ENCODE data around the gene SPECC1L.

SPECC1L gene

GRCh38 chr22:24444251-24444650 is 173.6 kb downstream of the SPECC1L start:
- no peaks in the 10 kb centered on the region for H3K27me3 ChIP-seq (ENCODE audit: insufficient read depth, low read length, poor library complexity)
- H3K36me3 ChIP-seq (ENCODE audit: insufficient read depth, low read length) = peaks cover 29% of the 10 kb centered on the region
- no peak for ATAC-seq (ENCODE audit: insufficient read depth, low read depth)
- H3K9ac ChIP-seq (ENCODE audit: low read depth, low read length) = no peak overlapping the region
- TF ChIP-seq CTCF (IDR thresholded peaks at IDR 0.05; ENCODE audit: borderline replicate concordance, extremely low read depth, low read length, poor library complexity, severe bottlenecking) (no peak), EZH2 (IDR thresholded peaks at IDR 0.05; ENCODE audit: borderline replicate concordance, low read depth, low read length, severe bottlenecking) (no peak)
- 0 out of 2 replicates have a peak, but pooled peaks cover 2% of the 10 kb centered on the region for H3K4me1 ChIP-seq (ENCODE audit: insufficient read depth, low read length)
- no peaks in the 10 kb centered on the region for H4K20me1 ChIP-seq (ENCODE audit: insufficient read depth, low read length)
- H3K27ac ChIP-seq (ENCODE audit: low read length) = no peak overlapping the region
- H3K9me3 ChIP-seq (ENCODE audit: insufficient read depth, low read length, severe bottlenecking) = no peaks in the 10 kb centered on the region
- DNase-seq = no peak
- 0 out of 2 replicates have a peak, but pooled peaks cover 2% of the 10 kb centered on the region for H3K79me2 ChIP-seq (ENCODE audit: insufficient read depth, low read length)
- H2AFZ ChIP-seq (ENCODE audit: low read depth, low read length) = no peak overlapping the region
- H3K4me2 ChIP-seq (ENCODE audit: insufficient read depth, low read length) = no peak overlapping the region
- H3K4me3 ChIP-seq (ENCODE audit: low read depth in 1 of 2, low read length in 2 of 2) = no peak overlapping the region

GRCh38 chr22:24444729-24445466 is 174.3 kb downstream of the SPECC1L start:
- Histone ChIP-seq H3K36me3 (ENCODE audit: insufficient read depth, low read length) (peaks cover 25% of the 10 kb centered on the region), H4K20me1 (ENCODE audit: insufficient read depth, low read length) (no peaks in the 10 kb centered on the region), H3K9me3 (ENCODE audit: insufficient read depth, low read length, severe bottlenecking) (no peaks in the 10 kb centered on the region), H3K4me1 (ENCODE audit: insufficient read depth, low read length) (no peaks in the 10 kb centered on the region), H3K27ac (ENCODE audit: low read length) (0 out of 2 replicates have a peak overlapping the region, but pooled peaks have one; percentile 13), H3K9ac (ENCODE audit: low read depth, low read length) (no peak overlapping the region), H3K27me3 (ENCODE audit: insufficient read depth, low read length, poor library complexity) (no peaks in the 10 kb centered on the region), H3K4me3 (ENCODE audit: low read depth in 1 of 2, low read length in 2 of 2) (no peak overlapping the region), H3K79me2 (ENCODE audit: insufficient read depth, low read length) (no peaks in the 10 kb centered on the region), H2AFZ (ENCODE audit: low read depth, low read length) (no peak overlapping the region), H3K4me2 (ENCODE audit: insufficient read depth, low read length) (no peak overlapping the region)
- TF ChIP-seq CTCF (IDR thresholded peaks at IDR 0.05; ENCODE audit: borderline replicate concordance, extremely low read depth, low read length, poor library complexity, severe bottlenecking) (no peak), EZH2 (IDR thresholded peaks at IDR 0.05; ENCODE audit: borderline replicate concordance, low read depth, low read length, severe bottlenecking) (no peak)
- DNase-seq (no peak), ATAC-seq (ENCODE audit: insufficient read depth, low read depth) (no peak)

GRCh38 chr22:24445481-24446259 is 175.0 kb downstream of the SPECC1L start:
- Histone ChIP-seq H3K4me2 (ENCODE audit: insufficient read depth, low read length) (no peak overlapping the region), H3K9me3 (ENCODE audit: insufficient read depth, low read length, severe bottlenecking) (no peaks in the 10 kb centered on the region), H3K79me2 (ENCODE audit: insufficient read depth, low read length) (no peaks in the 10 kb centered on the region), H3K4me1 (ENCODE audit: insufficient read depth, low read length) (no peaks in the 10 kb centered on the region), H4K20me1 (ENCODE audit: insufficient read depth, low read length) (no peaks in the 10 kb centered on the region), H3K36me3 (ENCODE audit: insufficient read depth, low read length) (peaks cover 22% of the 10 kb centered on the region), H3K27ac (ENCODE audit: low read length) (0 out of 2 replicates have a peak overlapping the region, but pooled peaks have one; percentile 13), H3K27me3 (ENCODE audit: insufficient read depth, low read length, poor library complexity) (no peaks in the 10 kb centered on the region), H3K4me3 (ENCODE audit: low read depth in 1 of 2, low read length in 2 of 2) (no peak overlapping the region), H3K9ac (ENCODE audit: low read depth, low read length) (no peak overlapping the region), H2AFZ (ENCODE audit: low read depth, low read length) (no peak overlapping the region)
- peak; percentile 58; the same call in 2 of the 3 replicates for ATAC-seq (ENCODE audit: insufficient read depth, low read depth)
- no peak for TF ChIP-seq EZH2 (IDR thresholded peaks at IDR 0.05; ENCODE audit: borderline replicate concordance, low read depth, low read length, severe bottlenecking)
- TF ChIP-seq CTCF (IDR thresholded peaks at IDR 0.05; ENCODE audit: borderline replicate concordance, extremely low read depth, low read length, poor library complexity, severe bottlenecking) = no peak
- DNase-seq = no peak
